GM19035 (cell line): ENCODE data around the gene REG3A.

Experiments used
- ATAC-seq: cut with Tn5 transposase; IDR thresholded peaks from one replicate; pipeline ENCODE4 v1.9.1; 2021; ENCODE audit not compliant: unreplicated experiment

REG3A gene

GRCh38 chr2:79159653-79160052 is at the start of gene REG3A:
REG3A (minus strand) TSS chr2:79159753; CDS start chr2:79159405, 348 bp downstream.
- no peak for ATAC-seq

GRCh38 chr2:79200762-79201161 is 41.2 kb upstream of the REG3A start:
- no peak for ATAC-seq

- ATAC-seq: no peak
Observed at GRCh38 chr2:79191816-79192215, 32.3 kb upstream of the REG3A start.

GRCh38 chr2:79191081-79191480 is 31.5 kb upstream of the REG3A start:
- no peak for ATAC-seq

- ATAC-seq: no peak
Observed at GRCh38 chr2:79189465-79189864, 29.9 kb upstream of the REG3A start.

- ATAC-seq: no peak
Observed at GRCh38 chr2:79181617-79182016, 22.1 kb upstream of the REG3A start.

- ATAC-seq: no peak
Observed at GRCh38 chr2:79180092-79180491, 20.5 kb upstream of the REG3A start.

GRCh38 chr2:79179036-79179435 is 19.5 kb upstream of the REG3A start:
- no peak for ATAC-seq

- no peak for ATAC-seq
Observed at GRCh38 chr2:79178076-79178674, 18.6 kb upstream of the REG3A start.

GRCh38 chr2:79171348-79171958 is 11.9 kb upstream of the REG3A start:
- no peak for ATAC-seq

- ATAC-seq: no peak
Observed at GRCh38 chr2:79162801-79163200, 3.2 kb upstream of the REG3A start.

- ATAC-seq: no peak
Observed at GRCh38 chr2:79162132-79162531, 2.6 kb upstream of the REG3A start.

GRCh38 chr2:79159030-79159429 is 523 bp downstream of the REG3A start:
- no peak for ATAC-seq

- ATAC-seq: no peak
Observed at GRCh38 chr2:79155826-79156476, 3.6 kb downstream of the REG3A start.

- ATAC-seq: no peak
Observed at GRCh38 chr2:79139423-79139822, 20.1 kb downstream of the REG3A start.

GRCh38 chr2:79138385-79138784 is 21.2 kb downstream of the REG3A start:
- ATAC-seq: no peak

- ATAC-seq: no peak
Observed at GRCh38 chr2:79131687-79132086, 27.9 kb downstream of the REG3A start.

GRCh38 chr2:79129804-79130203 is 29.7 kb downstream of the REG3A start:
- ATAC-seq: no peak

- no peak for ATAC-seq
Observed at GRCh38 chr2:79129260-79129659, 30.3 kb downstream of the REG3A start.

- no peak for ATAC-seq
Observed at GRCh38 chr2:79128406-79128805, 31.1 kb downstream of the REG3A start.

- no peak for ATAC-seq
Observed at GRCh38 chr2:79125721-79125985, 33.9 kb downstream of the REG3A start.

- no peak for ATAC-seq
Observed at GRCh38 chr2:79124907-79125720, 34.4 kb downstream of the REG3A start.
